MCF 10A (cell line): ENCODE data around the gene TUBGCP5. TPM values are rescaled to one million over a fixed set of nuclear protein-coding genes. Genes with fewer than 3 reads are reported as not detected.
A peak's percentile ranks its signal among the peaks of the same experiment; 100 is the strongest.

Source experiments
- BruUV-seq: library from RNA; stranded (reverse); fragments of 400-500 nt; replicated peaks from 2 replicates; lab custom pipeline; 2021; lab: Mats Ljungman, UMichigan
- CTCF ChIA-PET: fragments of 300-600 bp; sonication (Branson Sonifier 250); formaldehyde crosslinking; extraction: SDS; loops from one replicate; lab custom pipeline; 2021; ENCODE audit warnings: antibody characterized with exemption, inconsistent platforms; lab: Yijun Ruan, JAX
- POLR2A ChIA-PET: fragments of 300-600, 350-650 bp; sonication (Branson Sonifier 250); formaldehyde crosslinking; extraction: SDS; loops from one replicate; lab custom pipeline; 2020; ENCODE audit warnings: antibody characterized with exemption, inconsistent platforms; lab: Yijun Ruan, JAX
- DNase-seq: peaks from one replicate; pipeline ENCODE4 v3.0.0-alpha.2; 2018; ENCODE audit not compliant: unreplicated experiment
- H3K27ac Mint-ChIP-seq: one replicate; pipeline ENCODE4 v1.8.0; 2022; ENCODE audit warnings: mild to moderate bottlenecking, low read depth, mixed read lengths; ENCODE audit not compliant: unreplicated experiment
- H3K27me3 Mint-ChIP-seq: one replicate; pipeline ENCODE4 v1.8.0; 2022; ENCODE audit warnings: mixed read lengths; ENCODE audit not compliant: insufficient read depth, unreplicated experiment
- H3K36me3 Mint-ChIP-seq: one replicate; pipeline ENCODE4 v1.8.0; 2022; ENCODE audit warnings: mild to moderate bottlenecking, moderate library complexity, mixed read lengths; ENCODE audit not compliant: insufficient read depth, unreplicated experiment
- H3K4me1 Mint-ChIP-seq: one replicate; pipeline ENCODE4 v1.8.0; 2022; ENCODE audit warnings: mixed read lengths; ENCODE audit not compliant: insufficient read depth, unreplicated experiment
- H3K4me3 Mint-ChIP-seq: one replicate; pipeline ENCODE4 v1.8.0; 2022; ENCODE audit warnings: mild to moderate bottlenecking, moderate library complexity, mixed read lengths; ENCODE audit not compliant: unreplicated experiment
- H3K9me3 Mint-ChIP-seq: one replicate; pipeline ENCODE4 v1.8.0; 2022; ENCODE audit warnings: mixed read lengths; ENCODE audit not compliant: unreplicated experiment
- CTCF ChIP-seq: fragments of 200-600 bp; IDR thresholded peaks from one replicate; pipeline ENCODE4 v1.8.0; 2022; ENCODE audit warnings: antibody characterized with exemption, mild to moderate bottlenecking; ENCODE audit not compliant: unreplicated experiment
- intact Hi-C: fragments of 100-400 bp; cut with micrococcal nuclease; formaldehyde crosslinking; loops from 2 replicates; pipeline ENCODE4 v1.14.1; 2022
- total RNA-seq: library from RNA; stranded (reverse); gene quantifications from 2 replicates; pipeline ENCODE4 v1.2.3, GENCODE V29; 2022

Gene TUBGCP5
- total RNA-seq, 1 experiment from 2014 or later = 15.7 TPM

GRCh38 chr15:22980189-22981050, 58.9 kb downstream of the TUBGCP5 start, which contains the start of gene CYFIP1:
CYFIP1 (minus strand) TSS chr15:22980368; CDS start chr15:22947285, 33,083 bp downstream.
- no peak for TF ChIP-seq CTCF
- intact Hi-C loops = loop anchor here (5.0 kb wide), 1 partner anchor 83 kb away; no protein-coding TSS in a partner anchor

DNA sequence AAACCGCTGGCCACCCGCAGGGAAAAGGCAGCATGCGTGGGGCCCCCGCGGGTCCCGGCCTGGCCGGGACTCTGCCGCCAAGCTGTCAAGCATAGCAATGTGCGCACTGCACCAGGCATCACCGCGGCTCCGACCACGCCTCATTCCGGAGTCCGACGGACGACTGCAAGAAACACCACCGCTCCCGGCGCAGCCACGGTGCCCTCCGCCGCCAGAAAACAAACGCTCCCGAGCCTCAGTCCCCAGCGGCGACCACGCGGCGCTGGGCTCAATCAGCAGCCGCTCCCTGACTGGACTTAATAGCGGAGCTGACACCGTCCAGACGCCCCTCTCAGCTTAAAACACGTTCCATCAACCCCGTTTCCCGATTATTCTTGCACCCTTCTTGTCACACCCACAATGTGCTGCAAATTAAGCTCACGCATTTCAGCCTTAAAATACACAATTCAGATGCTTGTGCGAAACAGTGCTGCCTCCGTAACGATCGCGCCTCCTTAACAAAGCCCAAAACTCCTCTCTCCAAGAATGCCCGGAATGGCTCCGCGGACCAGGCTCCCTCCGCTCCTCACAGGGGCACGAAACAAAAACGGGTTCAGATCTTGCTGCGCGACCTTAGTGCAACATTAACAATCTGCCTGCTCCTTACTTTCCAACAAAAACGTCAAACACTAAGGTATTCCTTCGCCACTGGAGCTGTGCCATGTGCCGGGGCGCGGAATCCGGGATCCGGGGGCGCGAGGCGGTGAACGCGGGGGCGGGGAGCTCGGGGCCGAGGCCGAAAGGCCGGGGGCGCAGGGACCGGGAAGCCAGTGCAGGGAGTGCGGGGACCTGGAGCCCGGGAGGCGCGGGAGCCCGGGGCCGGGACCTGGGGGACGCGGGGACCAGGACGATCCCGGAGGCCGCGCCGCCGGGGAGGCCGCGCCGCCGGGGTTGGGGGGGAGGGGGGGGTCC, 59.9 kb downstream of the TUBGCP5 start:
- BruUV-seq = TSS peak; percentile 48
- no peaks in the 10 kb centered on the region for H3K27me3 Mint-ChIP-seq
- H3K36me3 Mint-ChIP-seq = no peaks in the 10 kb centered on the region
- H3K9me3 Mint-ChIP-seq = no peaks in the 10 kb centered on the region
- CTCF ChIA-PET = interaction anchor here (0.6 to 1.2 kb wide), 5 partner anchors 30 to 399 kb away, joined by 3 to 5 read pairs (median 3); no protein-coding TSS in a partner anchor
- H3K4me3 Mint-ChIP-seq = peak overlapping the region; percentile 95
- peak; percentile 55 for DNase-seq
- POLR2A ChIA-PET = interaction anchor here (0.6 to 3.1 kb wide), 13 partner anchors 10 to 141 kb away, joined by 3 to 29 read pairs (median 6); partner anchors contain the start of genes NIPA2 and TUBGCP5
- intact Hi-C loops = loop anchor here (5.0 kb wide), 2 partner anchors 47 to 82 kb away; no protein-coding TSS in a partner anchor
- H3K4me1 Mint-ChIP-seq = no peaks in the 10 kb centered on the region
- H3K27ac Mint-ChIP-seq = peak overlapping the region; percentile 86
- no peak for TF ChIP-seq CTCF

More at GRCh38 chr15:22980189-22981050, 58.9 kb downstream of the TUBGCP5 start, which contains the start of gene CYFIP1:
- Mint-ChIP-seq H3K4me1 (no peaks in the 10 kb centered on the region), H3K27me3 (no peaks in the 10 kb centered on the region), H3K36me3 (no peaks in the 10 kb centered on the region), H3K4me3 (peak within 1 kb of the TSS; percentile 95), H3K9me3 (no peaks in the 10 kb centered on the region), H3K27ac (peak within 1 kb of the TSS; percentile 86)
- ChIA-PET POLR2A (interaction anchor here (0.5 to 3.1 kb wide), 16 partner anchors 9 to 142 kb away, joined by 3 to 29 read pairs (median 6); partner anchors contain the start of genes NIPA2 and TUBGCP5), CTCF (interaction anchor here (0.6 to 1.2 kb wide), 3 partner anchors 14 to 56 kb away, joined by 3 read pairs; no protein-coding TSS in a partner anchor)
- no TSS peak for BruUV-seq
- DNase-seq = peak; percentile 89

DNA sequence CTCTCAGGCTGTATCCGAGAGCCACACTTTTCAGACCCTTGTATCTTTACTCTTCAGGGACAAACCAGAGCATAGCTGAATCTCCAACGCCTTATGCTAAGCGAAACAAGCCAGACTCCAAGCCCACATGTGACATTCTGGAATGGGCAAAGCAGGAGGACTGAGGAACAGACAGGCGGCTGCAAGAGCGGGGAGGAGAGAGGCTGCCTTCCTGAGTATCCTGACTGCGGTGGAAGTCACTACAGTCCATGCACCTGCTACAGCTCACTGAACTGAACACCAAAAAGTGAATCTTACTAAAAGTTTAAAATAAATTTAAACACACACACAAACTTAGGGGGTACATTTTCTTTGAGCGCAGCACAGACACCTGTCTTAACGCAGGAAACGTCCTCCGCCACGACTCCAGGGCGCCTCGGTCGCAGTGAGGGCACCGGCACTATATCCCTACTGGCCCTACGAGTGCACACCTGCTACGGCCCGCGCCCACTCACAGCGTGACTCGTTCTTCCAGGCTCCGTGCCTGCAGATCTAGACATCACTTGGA, 60.6 kb downstream of the TUBGCP5 start:
- Mint-ChIP-seq H3K4me1 (no peaks in the 10 kb centered on the region), H3K27me3 (no peaks in the 10 kb centered on the region), H3K36me3 (no peaks in the 10 kb centered on the region), H3K4me3 (peak overlapping the region; percentile 95), H3K9me3 (no peaks in the 10 kb centered on the region), H3K27ac (peak overlapping the region; percentile 86)
- ChIA-PET POLR2A (interaction anchor here (0.7 to 3.1 kb wide), 9 partner anchors 10 to 141 kb away, joined by 3 to 29 read pairs (median 6); partner anchors contain the start of gene TUBGCP5), CTCF (interaction anchor here (0.5 to 0.6 kb wide), 2 partner anchors 51 to 399 kb away, joined by 3 to 4 read pairs; no protein-coding TSS in a partner anchor)
- no peak for DNase-seq
- no peak for TF ChIP-seq CTCF
- no TSS peak for BruUV-seq
- intact Hi-C loops = loop anchor here (5.0 kb wide), 1 partner anchor 46 kb away; no protein-coding TSS in a partner anchor
